ENCODE results near the gene COX7A2.

COX7A2 gene

DNA sequence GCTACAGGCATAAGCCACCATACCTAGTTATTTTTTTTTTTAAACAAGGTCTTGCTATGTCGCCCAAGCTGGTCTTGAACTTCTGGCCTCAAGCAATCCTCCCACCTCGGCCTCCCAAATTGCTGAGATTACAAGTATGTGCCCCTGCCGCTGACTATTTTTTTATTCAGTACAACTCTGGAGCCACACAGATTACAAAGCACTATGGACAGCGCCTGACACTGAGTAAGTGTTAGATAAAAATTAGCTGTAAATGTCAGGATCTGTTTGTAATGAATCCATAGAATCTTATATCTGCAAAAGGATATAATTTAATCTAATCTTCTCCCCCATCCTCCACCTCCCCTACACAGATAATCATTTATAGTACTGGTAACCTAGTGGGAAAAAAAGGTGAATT lies 22.5 kb downstream of the COX7A2 start:
- DNase-seq (ENCODE audit: low read depth, low spot score): no peak

DNA sequence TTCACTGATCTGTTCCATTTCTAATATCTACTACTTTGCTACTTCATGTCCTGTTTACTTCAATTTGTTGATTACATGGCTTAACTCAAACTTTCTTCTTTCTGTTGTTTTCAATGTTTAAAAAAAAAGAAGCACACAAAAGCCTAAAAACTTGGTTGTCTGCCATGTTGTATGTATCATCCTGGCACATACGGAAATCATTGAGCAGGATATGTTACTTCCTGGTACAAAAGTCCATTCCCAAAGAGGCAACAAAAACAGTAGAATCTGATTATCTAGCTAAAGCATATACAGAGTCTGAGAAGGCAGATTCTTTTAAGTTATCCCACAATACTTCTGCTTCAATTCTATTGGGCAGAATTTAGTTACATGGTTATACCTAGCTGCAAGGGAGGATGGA lies 23.2 kb downstream of the COX7A2 start:
- no peak for DNase-seq (ENCODE audit: low read depth, low spot score)

GRCh38 chr6:75219263-75219662 lies 24.3 kb downstream of the COX7A2 start:
- no peak for DNase-seq (ENCODE audit: low read depth, low spot score)

GRCh38 chr6:75217193-75217592 lies 26.4 kb downstream of the COX7A2 start:
- no peak for DNase-seq (ENCODE audit: low read depth, low spot score)

GRCh38 chr6:75215291-75215690 lies 28.3 kb downstream of the COX7A2 start:
- DNase-seq (ENCODE audit: low read depth, low spot score): no peak

DNA sequence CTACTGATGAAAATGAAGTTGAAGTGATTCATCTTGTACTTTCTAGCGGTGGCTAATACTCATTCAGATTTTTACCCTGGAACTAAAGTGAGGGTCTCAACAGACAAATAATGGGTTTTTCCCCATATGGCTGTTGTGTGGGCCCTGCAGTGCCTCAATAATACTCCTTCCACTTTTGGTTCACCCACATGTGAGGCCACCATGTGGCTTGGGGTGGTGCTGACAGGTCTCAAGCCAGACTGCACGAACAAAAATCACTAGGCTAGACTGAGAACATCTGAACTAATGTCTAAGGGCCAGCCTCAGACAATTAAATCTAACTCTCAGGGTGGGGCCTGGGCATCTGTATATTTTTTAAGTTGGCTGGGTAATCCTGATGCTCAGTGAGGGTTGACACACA lies 29.9 kb downstream of the COX7A2 start:
- no peak for DNase-seq (ENCODE audit: low read depth, low spot score)

GRCh38 chr6:75213112-75213511 lies 30.5 kb downstream of the COX7A2 start:
- no peak for DNase-seq (ENCODE audit: low read depth, low spot score)

- no peak for DNase-seq (ENCODE audit: low read depth, low spot score)
These were observed 31.5 kb downstream of the COX7A2 start for GRCh38 chr6:75211920-75212590.

GRCh38 chr6:75210885-75211739 lies 32.5 kb downstream of the COX7A2 start:
- no peak for DNase-seq (ENCODE audit: low read depth, low spot score)

DNA sequence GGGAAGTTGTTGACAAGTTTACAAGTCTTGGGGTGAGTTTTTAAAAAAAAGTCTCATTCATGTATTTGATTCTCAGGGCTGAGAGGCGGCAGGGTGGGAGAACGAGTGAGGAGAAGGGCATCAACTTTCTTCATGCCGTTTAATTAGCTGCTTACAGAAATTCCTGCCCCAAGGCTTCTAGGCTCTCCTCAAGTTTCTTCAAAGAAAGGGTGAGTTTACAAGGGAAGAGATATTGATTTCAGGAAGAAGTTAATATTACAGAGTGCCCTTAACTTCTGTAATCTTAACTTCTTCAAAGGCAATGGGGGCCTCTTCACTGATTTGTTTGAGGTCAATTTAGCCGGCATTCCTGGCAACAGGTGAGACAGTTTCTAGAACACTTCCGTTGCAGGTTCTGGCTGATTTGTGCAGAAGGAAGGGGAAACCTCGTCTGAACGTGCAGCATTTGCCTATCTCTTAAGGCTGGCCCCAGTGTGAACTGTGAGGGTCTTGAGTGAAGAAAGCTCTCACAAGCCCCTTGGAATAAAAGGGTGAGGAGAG lies 34.3 kb downstream of the COX7A2 start:
- DNase-seq (ENCODE audit: low read depth, low spot score): no peak

DNA sequence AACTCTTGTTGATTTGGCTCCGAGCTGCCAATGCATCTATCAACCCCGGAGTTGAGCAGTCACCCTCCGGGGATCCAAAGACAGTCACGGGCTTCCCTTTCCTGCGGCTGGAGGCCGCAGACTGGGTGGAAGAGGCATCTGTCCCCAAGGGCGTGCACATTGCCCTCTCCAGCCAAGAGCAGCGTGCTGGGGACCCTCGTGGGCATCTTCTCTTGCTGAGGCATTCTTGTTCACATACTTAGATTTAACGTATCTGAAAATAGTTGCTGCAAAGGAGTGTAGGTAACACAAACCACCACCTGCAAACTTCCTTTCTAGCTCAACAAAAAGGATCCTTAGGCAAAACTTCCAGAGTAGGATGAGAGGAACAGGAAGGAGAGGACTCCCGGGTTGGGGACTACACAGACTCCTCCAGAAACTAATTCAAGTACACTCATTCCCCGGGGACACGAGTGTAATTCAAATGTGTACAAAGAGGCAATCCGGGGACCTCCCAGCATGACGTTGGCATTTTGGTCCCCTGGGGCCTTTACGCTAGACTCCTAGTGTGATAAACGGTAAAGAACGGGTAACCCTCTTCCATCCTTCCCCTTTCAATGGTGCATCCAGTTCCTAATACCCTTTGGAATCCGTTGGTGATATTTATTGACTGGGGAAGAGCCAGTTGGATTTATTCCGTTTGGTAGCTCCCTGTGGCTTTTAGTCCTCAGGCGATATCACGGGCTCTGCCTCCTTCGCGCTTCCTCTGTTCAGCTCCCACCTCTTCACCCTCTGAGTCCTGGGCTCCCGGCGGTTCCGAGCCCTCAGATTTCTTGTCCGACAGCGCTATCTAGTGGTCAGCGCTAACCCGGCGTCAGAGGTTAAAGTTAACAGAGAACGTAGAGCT lies 35.1 kb downstream of the COX7A2 start:
- no peak for DNase-seq (ENCODE audit: low read depth, low spot score)

DNA sequence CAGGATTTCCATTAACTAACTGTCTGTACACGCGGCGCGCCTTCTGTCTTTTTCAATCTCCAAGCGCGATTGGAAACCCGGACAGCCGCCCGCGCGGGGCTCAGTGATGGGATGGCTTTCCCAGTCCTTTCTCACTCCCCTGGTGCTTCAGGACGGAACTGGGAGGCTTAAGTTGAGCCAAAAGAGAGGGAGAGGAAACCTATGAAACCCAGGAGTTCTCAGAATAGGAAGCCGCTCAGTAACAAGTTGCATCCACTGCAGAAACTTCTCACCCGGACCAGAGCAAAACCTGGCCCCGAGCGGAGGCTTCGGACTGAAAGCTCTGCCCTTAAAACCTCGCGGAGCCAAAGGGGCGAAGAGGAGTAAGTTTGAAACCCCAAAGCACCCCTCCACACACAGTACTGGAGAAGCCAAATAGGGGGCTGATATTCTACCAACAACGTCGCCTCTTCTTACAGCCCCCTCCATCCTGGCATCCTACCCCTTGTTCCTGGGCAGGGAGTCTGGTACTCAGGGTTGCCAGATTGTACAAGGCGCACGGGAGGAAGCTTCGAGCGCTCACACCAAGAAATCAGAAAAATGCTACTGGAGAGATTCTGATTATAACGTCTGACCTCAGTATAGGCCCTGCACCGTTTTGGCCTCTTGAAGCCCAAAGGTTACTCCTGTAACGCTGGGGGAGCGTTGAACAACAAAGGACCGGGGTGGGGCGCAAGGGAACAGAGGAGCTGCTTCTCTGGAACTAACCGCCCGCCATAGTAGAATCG lies 36.8 kb downstream of the COX7A2 start:
- DNase-seq (ENCODE audit: low read depth, low spot score): no peak

DNA sequence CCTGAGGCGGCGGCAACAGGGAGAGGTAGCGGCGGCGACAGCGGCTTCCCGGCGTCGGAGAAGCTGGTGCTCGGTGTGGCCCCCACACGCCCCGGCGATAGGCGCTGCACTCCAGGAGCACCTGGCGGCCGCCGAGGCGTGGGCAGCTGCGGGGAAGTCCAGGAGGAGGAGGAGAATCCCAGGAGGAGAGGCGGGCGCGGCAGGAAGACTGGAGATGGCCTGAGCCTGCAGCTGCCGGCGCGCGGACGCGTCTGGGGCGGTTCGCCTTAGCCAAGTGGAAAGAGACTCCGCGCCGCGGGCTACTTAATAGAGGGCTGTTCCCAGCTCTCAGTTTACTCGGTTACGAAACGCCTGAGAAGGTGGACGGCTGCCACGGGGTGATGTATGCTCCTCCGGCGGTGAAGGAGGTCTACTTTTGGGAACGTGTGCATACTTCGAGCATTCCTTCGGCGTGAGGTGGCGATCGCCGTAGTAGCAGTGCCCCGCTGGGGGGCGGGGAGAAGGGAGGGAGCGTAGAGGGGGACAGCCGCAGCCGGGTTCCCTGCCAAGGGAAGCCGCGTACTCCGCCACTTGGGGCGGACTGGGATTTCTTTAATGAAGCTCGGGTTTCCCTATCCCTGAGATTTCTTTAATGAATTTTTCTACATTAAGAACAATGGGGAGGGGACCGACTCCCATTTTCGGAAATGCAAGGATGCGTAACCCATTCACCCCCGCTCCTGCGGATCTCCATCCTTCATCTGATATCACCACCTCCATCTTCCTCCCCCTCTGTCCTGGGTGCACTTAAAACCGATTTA lies 37.6 kb downstream of the COX7A2 start, which contains the start of gene COL12A1:
TSS of gene COL12A1 (minus strand) at position 278 of the 800 bp plus-strand sequence. CDS start 3,261 bp downstream, outside the sequence.
- no peak for DNase-seq (ENCODE audit: low read depth, low spot score)

GRCh38 chr6:75204959-75205775 lies 38.4 kb downstream of the COX7A2 start:
- DNase-seq (ENCODE audit: low read depth, low spot score): no peak

DNA sequence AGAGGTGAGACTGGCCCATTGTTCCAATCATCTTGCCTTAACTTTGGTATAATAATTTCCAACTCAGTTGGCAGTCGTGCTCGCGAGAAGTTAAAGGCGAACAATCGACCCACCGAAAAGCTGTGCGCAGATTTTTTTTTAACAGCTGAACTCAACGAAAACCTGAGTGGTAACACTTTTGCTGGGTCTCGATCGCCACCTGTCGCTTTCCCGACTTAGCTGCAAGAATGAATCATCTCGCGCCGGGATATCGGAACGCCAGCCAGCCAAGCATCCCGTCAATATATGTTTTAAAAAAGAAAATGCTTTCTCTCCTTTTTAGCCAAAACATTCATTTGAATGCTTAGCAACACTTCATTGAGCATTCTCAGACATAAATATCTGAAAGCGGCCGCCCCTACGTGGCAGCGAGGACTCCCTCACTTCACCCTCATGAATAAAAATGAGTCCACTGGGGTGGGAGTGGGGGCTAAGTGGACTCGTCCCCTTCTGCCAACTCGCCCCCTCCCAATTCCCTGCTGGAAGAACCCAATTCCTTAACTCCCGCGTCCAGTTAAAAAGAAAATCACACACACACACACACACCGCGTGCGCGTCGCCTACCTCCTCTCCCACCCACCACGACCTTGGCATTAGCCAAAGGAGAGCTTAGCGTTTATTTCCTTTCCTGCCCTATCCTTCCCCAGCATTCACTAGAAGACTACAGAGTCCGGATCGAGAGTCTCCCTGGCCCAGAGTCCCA lies 39.2 kb downstream of the COX7A2 start:
- DNase-seq (ENCODE audit: low read depth, low spot score): no peak

DNA sequence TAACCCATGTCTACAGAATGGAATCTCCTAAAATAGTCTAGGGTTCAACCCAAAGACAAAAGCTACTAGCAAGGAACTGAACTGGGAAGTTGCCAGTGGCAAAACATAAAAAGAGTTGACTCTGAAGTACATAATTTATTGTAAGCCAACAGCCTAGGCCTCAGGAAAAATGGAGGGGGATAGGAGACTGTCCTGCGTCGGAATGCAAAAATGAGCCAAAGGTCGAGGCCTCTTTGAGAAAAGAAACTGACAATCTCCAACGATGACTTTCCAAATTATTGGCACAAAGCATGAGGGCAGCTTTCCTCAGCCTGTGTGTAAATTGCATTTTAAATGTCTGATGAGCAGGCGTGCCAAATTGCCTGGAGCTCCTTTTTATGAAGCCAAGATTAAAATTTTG lies 39.9 kb downstream of the COX7A2 start:
- no peak for DNase-seq (ENCODE audit: low read depth, low spot score)

GRCh38 chr6:75202676-75203131 lies 40.9 kb downstream of the COX7A2 start:
- no peak for DNase-seq (ENCODE audit: low read depth, low spot score)

DNA sequence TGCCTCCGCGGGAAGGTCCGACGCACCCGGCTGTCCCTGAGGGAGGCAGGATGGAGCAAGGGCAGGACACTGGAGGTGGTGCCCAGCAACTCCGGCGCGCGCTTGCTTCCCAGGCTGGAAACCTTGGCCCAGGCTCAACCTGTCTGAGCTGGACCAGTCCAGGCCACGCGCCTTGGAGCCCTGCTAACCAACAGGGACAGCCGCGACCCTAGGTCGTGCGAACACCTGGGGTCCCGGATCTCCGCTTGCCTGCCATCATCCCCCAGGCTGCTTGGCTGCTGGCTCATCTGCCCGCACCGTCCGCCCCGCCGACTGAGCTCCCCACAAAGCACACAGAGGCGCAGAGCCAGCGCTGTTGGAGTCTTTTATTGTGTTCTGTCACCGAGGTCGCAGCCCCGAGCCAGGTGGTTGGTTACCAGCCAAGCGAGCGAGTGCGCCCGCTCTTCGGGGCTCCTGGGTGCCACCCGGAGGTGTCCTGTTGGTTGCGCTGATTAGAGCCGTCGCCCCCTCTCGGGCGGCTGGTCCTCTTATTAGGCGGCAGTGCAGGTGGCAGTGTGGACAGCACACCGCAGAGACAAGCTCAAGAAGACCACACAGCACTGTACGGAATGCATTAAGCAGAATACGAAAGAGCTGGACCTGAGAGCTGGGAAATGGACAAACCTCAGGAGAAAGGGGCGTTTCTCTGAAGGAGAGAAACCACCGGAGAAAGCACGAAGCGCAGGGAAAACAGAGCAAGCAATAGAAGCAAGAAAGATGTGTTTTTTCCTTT lies 41.5 kb downstream of the COX7A2 start:
- DNase-seq (ENCODE audit: low read depth, low spot score): no peak

Data from iPS DF 19.7 (cell line).